GM19455 (cell line): ENCODE results near the gene KHK.

ENCODE experiments used
- ATAC-seq: cut with Tn5 transposase; IDR thresholded peaks from one replicate; pipeline ENCODE4 v1.9.1; 2021; ENCODE audit not compliant: unreplicated experiment

KHK gene

DNA sequence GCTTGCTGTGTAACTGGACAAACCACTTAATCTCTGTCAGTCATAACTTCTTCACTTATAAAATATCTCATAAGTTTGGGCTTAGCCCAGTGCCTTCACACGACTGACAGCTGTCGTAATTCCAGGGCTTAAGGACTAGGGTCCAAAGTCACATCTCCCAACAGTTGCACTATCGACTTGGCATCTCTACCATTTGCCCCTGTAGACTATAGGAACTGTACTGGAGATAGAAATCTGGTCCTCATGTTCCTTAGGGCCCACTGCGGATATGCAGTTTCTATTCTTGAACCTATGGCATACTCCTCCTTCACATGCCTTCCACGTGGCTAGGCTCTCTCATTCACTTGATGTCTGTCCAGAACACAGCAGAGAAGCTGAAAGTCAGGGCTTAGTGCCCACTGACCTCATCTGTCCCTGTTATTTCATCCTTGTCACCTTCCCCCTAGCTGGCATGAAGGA is 39.7 kb downstream of the KHK start:
- no peak for ATAC-seq

DNA sequence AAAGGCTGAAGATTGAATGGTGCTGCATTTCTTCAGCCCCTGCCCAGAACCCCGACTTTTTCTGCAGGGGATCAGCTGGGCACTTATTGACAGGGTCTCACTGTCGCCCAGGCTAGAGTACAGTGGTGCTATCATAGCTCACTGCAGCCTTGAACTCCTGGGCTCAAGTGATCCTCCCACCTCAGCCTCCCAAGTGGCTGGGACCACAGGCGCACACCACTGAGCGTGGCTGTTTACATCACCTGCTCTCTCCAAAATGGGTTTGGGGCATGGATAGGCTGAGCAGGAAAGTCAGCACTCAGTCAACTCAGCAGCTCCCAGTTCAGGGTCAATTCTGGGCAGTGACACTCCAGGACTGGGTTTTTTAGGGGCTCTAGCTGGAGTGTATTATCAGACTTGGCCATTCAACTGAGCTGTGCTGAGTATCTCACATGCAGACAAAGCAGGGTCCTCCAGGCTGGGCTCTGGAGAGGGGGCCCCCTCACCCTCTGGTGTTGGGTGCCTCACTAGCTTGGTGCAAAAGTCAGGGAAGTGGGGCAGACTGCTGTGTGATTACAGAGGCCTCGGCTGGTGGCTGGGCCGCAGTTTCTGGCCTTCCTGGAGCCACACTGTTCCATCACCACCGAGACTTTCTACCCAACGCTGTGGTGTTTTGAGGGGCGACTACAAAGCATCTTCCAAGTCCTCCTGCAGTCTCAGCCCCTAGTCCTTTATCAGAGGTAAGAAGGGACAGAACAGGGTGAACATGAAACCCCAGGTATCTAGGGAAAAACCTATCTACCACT is 41.5 kb downstream of the KHK start:
- ATAC-seq, result no peak

- ATAC-seq, result no peak
Observed at GRCh38 chr2:27128668-27129571, 42.3 kb downstream of the KHK start.

DNA sequence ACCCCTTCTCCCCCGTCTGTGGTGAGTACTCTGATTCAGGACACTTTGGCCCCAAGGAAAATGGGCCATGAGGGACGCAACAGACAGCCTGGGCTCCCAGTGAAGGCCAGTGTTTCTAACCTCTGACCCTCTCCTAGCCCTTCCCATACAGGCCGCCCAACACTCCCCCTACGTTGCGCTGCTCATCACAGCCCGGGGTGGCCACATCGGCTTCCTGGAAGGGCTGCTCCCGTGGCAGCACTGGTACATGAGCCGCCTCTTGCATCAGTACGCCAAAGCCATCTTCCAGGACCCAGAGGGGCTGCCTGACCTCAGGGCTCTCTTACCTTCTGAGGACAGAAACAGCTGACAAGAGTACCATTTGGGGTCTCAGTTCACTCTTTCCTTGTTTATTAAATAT is 43.8 kb downstream of the KHK start:
- ATAC-seq, result no peak

DNA sequence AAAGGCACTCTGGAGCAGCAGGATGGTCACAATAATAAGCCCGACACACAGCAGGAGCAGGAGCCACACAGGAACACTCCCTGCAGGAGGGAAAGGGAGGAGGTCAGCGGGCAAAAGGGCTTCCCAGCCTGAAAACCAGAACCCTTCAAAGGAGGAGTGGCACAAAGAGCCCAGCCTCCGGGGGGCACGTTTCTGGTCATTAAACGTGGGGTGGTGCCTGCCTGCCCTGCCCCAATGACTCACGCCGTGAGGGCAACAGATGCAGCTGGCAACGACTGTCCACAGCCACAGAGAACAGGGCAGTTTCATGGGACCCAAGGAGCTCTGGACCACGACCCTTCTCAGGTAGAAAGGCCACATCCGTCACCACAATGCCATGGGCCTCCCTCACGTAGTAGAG is 44.9 kb downstream of the KHK start:
- no peak for ATAC-seq

- no peak for ATAC-seq
Observed at GRCh38 chr2:27133195-27133875, 46.8 kb downstream of the KHK start.

DNA sequence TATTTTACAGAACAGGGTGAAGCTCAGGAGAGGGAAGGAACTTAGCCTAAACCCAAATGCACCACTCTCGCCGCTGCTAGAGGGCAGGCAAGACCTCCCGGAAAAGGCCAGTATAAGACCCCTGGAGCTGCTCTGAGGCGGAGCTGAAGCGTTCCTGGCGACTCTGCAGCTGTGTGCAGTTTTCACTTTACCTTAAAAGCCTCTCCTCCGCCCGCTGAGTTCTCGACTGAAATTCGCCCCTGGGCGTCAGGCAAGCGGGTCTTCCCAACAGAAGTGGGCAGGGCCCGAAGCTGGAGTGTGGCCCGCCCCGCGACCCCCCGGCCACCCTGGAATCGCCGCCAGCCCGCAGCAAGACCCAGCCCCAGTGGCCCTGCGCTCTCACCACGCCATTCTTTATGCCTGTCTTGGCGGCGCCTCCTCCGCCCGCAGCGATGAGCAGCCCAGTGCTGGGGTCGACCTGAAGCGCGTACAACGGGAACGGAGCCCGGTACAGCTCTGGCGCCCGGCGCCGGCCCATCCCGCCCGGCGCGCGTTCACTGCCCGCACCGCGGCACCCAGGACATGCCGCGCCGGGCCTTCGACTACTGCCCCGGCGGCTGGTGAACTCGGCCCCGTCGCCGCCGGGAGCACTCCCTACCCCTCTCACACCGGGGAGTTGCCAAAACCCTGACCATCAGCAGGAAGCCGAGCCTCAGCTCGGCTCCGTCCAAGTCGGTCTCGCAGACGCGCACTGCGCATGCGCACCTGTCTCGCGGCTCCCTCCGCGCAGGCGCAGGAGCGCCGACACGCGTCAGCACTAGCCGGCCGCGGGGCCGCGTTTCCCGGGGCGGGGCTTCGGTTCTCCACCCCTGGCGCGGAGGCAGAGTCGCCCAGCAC is 47.6 kb downstream of the KHK start, which contains the start of gene PREB:
TSS of gene PREB (minus strand) at position 732 of the 876 bp plus-strand sequence. CDS start at position 517, 215 bp downstream.
- peak; percentile 82 for ATAC-seq

DNA sequence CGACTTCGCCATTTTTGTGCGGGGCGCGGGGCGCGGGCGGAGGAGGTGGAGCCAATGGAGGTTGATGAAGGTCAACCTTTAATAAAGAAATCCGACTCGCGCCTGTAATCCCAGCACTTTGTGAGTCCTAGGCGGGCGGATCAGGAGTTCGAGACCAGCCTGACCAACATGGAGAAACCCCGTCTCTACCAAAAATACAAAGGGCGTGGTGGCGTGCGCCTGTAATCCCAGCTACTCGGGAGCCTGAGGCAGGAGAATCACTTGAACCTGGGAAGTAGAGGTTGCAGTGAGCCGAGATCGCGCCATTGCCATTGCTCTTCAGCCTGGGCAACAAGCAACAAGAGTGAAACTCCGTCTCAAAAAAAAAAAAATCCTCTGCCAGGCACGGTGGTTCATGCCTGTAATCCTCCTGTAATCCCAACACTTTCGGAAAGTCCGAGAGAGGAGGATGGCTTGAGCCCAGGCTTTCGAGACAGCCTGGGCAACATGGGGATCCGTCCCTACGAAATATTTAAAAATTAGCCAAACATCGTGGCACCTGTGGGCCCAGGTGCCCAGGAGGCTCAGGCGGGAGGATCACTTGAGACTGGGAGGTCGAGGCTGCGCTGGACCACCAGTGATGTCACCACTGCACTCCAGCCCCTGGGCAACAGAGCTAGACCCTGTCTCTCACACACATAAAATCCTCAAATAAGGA is 48.4 kb downstream of the KHK start:
- no peak for ATAC-seq

GRCh38 chr2:27135478-27135955 is 48.9 kb downstream of the KHK start:
- ATAC-seq, result no peak

DNA sequence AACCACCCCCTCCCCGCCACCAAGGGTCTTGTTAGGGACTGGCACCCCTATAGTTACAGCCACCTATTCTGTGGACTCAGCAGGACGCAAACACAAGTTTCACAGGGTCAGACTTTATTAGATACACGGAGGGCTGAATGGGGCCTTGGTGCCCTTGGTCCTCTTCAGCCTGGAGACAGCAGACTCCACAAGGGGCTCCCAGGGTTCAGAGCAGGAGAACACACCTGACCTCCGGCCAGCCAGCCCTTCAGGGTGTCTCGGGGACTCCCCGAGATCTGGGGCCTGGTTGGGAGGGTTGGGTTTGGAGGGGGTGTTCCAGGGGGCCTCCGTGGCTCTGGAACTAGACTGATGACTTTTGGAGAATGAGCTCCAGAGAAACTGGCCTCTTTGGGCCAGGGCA is 50.2 kb downstream of the KHK start:
- ATAC-seq, result no peak

DNA sequence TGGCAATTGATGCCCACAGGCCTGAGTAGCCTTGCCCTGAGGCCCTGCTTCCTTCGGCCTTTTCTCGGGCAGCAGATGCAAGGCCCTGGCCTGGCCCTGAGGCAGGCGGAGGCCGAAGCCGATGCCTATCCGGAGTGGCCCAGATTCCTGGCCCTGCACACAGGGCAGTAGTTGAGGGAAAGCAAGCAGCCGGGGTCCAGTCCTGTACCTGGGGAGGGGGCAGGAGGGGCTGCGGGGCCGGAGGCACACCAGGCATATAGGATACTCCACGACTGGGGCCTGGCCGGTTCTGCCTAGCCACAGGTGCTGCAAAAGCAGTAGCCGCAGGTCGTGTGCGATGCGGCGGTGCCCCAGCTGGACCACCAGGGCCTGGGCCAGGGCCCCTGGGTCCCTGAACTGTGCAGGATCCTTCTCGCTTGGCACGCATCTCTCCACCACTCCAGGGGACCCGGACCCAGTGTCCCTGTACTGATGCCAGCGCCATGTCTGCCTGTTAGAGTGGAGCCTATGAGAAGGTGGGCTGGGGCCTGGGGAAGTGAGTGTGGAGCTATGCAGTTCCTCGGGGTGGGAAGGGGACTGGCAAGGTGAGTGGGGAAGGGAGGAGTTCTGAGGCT is 50.9 kb downstream of the KHK start:
- no peak for ATAC-seq

GRCh38 chr2:27138111-27138510 is 51.5 kb downstream of the KHK start:
- no peak for ATAC-seq

- no peak for ATAC-seq
Observed at GRCh38 chr2:27139310-27139709, 52.7 kb downstream of the KHK start, which contains the start of gene PRR30. TSS of gene PRR30 (minus strand) at chr2:27139410. CDS start at chr2:27138329, 1,081 bp downstream.

- no peak for ATAC-seq
Observed at GRCh38 chr2:27143285-27143684, 56.7 kb downstream of the KHK start.

DNA sequence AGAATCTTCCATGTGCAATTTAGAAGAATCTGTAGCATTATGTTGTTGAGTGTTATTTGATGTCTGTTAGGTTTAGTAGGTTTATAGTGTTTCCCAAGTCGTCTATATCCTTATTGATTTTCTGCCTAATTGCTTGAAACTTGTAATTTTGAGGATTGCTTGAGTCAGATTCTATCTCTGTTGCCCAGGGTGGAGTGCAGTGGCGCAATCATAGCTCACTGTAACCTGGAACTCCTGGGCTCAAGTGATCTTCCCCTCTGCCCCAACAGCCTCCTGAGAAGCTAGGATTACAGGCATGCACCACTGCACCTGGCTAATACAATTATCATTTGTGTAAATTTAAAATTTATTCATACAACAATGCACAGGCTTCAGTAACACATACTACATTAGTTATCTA is 59.1 kb downstream of the KHK start:
- ATAC-seq, result no peak

DNA sequence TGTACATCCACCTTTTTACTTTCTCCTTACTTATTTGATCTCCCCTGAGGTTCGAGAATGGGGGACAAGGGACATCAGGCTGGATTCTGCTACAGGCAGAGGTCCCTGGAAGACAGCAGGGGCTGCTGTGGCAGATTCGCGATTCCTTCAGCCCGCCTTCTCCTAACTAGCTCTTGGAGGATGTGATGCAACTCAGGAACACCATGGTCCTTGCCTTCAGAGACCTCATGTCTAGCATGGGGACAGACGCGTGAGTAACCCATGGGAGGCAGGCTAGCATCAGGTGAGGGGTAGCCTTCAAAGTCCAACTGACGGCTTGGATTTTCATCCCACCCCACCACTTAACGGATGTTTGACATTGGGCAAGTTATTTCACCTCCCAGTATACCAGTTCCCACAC is 61.4 kb downstream of the KHK start:
- ATAC-seq, result no peak

DNA sequence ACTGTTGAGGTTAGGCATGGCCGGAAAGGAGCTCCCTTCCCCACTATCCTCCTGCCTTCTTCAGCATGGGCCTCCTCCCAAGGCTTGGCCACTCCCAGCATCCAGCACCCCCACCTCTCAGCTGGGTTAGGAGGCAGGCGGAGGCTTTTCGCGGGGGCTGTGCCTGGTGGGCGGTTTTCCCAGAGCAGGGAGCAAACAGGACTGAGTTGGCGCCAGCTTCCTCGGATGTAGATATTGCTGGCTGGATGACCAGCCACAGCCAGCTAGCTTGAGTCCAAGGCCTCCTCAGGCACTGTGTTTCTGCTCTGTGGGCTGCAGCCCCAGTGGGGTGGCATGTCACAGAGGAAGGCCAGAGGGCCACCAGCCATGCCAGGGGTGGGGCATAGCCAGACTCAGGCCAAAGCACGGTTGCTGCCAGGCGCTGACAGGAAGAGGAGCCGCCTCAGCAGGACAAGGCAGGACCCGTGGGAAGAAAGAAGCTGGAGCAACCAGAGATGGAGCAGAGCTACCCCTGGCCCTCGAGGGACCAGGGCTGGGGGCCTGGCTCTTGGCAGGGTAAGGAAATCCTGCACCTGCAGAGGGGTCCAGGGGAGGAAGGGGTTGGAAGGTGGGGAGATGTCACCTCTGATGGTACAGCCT is 62.3 kb downstream of the KHK start, which contains the start of gene TCF23:
TSS of gene TCF23 (plus strand) at position 204 of the 639 bp plus-strand sequence. CDS start at position 334, 130 bp downstream.
- no peak for ATAC-seq
